NCI-H345 treated with DMSO at 0.1 percent for 48 hours (cell line): ENCODE results near the gene SNX22.
A peak's percentile ranks its signal among the peaks of the same experiment; 100 is the strongest.

Source experiments
- DNase-seq: peaks from one replicate; lab custom pipeline; 2025; ENCODE audit not compliant: unreplicated experiment; lab: John Stamatoyannopoulos, UW

SNX22 gene

DNA sequence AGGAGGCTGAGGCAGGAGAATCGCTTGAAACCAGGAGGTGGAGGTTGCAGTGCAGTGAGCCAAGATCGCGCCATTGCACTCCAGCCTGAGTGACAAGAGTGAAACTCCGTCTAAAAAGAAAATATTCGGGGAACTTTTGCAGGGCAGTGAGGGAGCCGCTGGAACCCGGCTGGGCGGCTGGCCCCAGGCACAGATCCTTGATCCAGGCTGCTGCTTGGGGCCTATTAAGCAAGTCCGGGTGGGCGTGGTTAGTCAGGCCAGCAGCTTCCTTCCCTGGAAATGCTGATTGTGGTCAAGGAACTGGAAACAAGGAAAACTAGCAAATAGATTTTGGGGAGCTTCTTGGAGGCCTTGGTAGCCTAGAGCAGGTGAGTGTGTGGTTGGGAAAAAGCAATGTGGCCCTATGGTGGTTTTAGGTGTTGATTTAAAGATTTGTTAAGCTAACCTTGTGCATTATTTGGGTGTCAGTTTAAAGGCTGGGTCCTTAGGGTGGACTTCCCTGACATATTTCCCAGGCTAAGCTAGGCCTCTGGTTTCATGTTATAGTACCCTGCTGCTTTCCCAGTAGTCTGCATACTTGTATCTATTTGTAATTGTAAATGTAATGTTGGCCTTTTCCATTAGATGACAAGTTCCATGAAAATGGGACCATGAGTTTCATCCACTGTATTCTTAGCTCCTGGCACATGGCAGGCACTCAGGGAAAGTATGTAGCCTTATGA is 17.7 kb upstream of the SNX22 start:
- no peak for DNase-seq

DNA sequence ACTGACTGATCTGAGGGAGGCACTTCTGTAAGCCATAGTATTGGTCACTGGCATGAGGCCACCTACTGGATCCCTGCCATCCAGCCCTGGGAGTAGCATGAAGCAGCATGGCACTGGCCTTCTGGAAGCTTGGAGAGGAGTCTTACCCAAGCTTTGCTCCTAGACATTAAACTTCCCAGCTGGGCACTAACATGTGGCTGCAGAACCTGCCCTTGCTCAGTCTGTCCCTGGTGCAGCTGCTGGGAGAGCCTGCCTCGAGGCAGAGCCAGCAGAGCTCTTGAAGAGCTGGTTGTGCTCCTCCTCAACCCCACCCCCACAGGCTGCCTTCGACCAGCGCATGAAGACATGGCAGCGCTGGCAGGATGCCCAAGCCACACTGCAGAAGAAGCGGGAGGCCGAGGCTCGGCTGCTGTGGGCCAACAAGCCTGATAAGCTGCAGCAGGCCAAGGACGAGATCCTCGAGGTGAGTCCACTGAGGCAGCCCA is 17.1 kb upstream of the SNX22 start:
- no peak for DNase-seq

DNA sequence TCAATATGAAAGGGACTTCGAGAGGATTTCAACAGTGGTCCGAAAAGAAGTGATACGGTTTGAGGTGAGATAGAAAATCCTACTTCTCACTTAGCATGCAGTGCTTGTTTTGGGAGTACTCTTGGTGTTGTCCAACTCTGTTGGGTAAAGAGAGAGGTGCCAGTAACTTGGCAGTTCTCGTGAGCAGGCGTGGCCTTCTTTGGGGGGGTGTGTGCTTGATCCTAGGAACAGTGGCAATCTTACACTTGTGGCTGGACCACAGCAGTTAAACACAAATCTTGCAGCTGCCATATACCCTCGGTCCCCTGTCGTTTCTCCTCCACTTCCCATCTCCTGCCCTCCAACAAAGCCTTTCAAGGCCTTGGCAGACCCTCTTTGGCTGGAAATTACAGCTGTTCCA is 15.2 kb upstream of the SNX22 start:
- no peak for DNase-seq

DNA sequence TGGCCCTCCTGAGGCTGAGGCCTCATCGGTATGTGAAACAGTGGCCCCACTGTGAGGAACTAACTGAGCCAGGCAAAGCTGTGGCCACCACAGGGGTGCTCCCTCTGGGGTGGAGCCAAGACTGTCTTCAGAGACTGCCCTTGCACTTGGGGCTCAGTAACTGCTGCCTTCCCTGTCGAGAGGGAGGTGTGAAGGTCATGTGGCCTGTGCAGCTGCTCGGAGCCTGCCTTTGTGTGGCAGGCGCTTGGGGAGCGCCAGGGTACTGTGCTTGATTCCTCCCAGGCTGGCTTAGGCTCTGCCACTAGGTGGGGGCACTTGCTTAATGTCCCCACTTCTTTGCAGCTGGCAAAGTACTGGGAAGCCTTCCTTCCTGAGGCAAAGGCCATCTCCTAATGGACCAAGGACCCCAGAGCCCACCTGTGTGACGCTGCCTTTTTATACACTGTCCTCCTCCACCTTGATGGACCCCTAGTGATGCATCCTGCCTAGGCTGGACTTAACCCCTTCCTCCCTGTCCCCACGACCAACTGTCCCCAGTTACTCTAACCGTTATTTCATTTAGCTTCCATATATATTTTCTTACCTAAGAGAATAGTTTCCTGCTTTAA is 14.2 kb upstream of the SNX22 start:
- DNase-seq: no peak

DNA sequence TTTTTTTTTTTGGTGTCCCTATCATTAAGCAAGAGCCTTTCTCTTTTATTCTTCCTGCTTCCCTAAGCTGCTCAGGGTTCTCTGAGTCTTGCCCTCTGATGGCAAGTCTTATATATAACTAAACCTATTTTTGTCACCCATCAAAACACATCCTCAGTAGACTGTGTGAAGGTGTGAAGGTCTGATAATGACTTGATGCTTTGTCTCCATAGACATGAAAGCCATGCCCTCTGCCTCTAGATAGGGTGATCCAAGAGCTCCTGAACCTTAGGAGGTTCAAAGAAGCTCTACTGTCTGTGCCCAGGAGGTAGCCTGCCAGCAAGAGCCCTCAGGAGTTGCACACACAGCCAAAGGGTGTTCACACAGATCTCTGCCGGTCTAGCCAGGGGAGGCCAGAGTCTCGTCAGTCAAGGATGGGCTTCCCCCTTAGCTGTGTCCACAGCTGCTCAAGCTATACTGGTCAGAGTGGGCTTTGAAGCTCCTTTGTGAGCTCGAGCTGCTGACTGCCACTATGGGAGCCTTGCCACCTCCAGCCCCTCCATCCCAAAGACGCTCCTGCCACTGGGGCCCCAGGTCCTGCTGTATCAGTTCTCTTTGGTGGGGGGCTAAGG is 13.1 kb upstream of the SNX22 start:
- no peak for DNase-seq

DNA sequence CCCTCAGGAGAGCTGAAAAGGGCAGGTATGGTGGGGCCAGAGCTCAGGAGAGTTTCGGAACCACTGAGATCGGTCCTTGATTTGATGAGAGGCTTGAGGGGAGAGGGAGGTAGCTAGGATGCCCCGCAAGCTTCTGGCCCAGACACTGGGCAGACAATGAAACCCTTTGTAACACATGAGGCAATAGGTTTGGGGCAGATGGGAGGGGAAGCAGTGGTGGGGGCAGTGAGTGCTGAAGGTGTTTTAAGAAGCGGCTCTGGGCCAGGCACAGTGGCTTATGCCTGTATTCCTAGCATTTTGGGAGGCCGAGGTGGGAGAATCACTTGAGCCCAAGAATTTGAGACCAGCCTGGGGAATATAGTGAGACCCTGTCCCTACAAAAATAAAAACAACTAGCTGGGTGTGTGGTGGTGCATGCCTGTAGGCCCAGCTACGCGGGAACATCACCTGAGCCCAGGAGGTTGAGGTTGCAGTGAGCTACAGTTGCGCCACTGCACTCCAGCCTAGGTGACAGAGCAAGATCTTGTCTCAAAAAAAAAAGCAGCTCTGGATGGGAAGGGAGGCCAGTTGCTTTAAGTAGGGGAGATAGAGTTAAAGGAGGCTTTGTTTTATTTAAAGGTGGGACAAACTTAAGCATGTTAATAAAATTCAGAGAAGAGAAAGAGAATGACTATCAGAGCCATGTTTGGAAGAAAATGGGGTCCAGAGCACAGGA is 9.6 kb upstream of the SNX22 start:
- no peak for DNase-seq

DNA sequence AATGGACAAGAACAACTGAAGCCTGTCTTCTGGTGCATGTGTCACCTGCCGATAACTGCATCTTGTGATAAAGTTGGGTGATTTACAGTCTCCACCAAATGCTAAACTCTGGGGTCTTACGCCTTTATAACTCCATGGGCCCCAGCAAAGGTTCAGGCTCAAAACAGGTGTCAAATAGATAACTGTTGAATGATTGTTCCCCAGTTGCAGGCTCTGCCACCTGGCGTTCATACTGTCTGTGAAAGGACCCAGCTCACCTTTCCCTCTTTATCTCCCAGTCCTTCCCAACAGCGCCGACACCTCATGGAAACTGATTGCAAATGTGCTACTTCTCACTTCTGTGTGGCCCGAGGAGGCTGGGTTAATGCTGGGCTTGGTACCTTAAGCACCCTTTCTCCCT is 8.3 kb upstream of the SNX22 start:
- DNase-seq: no peak

DNA sequence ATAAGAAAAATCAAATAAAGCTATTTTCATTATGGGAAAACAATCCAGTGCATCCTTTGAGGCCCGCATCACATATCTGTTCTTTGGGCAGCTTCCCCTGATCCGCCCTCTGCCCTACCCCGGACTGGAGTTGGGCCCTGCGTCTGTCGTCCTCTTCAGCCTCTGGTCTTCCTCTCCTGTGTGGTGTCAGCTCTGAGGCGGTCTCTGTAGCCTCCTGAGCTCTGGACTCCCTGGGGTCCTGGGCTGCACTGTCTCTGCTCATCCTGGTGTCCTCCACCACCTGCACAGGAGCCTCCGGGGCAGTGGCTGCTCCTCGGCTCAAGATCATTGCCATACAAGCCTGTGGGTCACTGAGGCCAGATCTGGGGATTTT is 7.4 kb upstream of the SNX22 start:
- DNase-seq: no peak

DNA sequence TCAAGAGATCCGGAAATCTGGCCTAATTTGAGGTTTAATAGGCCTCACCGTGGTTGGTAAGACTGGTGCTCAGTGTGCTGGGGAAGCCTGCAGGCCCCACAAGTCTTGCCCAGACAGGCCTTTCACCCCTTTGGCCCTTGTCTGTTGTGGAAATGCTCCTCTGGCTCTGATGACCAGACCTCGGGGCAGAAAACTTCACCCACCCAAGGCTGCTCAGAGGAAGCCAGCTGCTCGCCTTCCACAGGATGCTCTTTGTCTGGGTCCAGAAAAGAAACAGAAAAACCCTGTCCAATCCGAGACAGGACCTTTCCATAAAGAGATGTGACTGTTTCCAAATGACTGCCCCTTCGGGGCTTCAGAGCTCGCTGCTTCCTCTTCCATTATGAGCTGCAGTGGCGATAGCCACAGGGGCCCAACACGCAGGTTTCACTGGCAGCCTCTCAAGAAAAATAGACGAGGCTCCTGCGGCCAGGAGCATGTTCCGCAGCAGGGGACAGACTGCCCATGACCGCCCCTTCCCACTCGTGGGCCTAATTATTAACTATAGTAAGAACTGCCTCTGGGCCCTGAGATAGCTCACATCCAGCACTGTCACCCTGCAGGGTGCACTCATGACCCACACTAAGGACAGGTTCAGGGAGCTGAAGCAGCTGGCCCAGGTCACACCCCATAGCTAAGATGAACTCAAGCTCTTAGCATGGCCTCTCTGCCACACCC is 6.8 kb upstream of the SNX22 start:
- no peak for DNase-seq

DNA sequence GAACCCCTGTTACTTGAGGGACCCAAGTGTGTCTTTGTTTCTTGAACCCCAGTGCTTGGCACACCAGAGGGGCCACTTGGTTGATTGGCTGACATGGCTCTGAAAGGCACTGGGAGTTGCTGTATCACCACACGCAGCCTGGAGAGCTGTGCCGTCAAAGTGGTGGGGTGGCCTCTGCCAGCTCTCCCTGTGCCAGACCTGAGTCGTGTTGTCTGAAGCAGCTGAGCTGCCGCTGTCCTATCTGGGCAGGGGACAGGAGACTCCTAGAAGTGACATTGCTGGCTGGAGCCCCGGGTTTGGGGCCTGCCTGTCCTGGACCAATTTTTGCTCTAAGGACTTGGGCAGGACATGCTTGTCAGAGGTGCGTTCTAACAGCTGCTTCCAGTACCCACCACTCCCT is 5.5 kb upstream of the SNX22 start:
- no peak for DNase-seq

DNA sequence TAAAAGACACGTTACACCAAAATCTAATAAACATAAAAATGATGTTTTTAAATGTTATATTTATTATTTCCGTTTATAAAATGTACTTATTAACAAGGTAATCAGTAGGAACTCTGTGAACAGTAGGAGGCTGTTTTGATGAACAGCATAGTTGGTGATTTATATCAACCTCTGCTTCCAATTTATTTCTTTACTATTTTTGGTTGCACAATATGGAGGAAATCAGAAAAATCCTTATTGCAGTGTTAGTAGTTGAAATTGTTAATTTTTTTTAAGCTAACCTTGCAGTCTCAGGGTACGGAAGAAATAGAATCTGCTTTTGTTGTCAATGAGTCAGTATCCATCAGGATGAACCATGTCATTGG is 5.0 kb upstream of the SNX22 start:
- DNase-seq: no peak

DNA sequence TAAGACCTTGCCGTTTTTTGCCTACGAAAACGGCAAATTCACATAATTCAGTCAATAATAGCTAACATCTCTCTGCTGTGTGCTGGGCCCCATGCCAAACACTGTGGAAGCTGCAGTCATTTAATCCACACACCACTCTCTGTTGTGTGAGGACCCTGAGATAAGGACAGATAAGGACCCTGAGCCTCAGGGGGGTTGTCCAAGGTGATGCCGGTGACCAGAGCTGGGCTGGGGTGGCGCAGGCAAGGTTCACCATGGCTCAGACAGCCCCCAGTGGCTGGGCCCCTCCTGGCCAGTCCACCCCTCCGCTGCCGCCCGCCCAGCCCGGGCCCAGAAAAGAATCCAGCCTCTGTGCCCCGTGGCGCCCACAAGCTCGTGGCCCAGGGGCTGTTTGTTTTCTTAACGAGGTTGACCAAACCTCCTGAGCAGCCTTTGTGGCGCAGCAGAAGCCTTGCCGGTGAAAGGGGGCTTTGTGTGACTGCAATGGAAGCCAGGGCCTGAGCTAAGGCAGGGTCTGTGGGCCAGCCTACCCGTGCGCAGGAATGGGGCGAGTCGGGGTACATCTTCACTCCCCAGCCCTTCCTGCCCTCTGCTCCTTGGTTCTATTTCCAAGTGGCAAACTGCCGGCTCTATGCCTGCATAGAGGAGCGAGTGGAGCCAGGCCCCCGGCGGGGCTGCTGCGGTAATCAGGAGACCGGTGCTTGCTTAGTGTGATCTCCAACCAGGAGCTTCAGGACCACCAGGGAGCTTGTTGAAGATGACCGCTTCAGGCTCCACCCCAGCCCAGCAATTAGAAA is 4.4 kb upstream of the SNX22 start:
- no peak for DNase-seq

DNA sequence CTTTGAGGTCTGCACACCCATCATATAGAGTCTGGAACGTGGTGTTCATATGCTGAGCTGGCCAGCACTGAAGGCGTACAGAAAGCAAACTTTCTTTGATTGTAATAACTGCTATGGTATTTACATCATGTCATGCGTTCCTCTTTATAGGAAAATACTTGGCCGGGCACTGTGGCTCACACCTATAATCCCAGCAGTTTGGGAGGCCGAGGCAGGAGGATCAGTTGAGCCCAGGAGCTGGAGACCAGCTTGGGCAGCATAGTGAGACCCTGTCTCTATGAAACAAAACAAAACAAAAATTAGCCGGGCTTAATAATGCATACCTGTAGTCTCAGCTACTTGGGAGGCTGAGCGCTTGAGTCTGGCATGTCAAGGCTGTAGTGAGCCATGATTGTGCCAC is 3.4 kb upstream of the SNX22 start:
- DNase-seq: no peak

DNA sequence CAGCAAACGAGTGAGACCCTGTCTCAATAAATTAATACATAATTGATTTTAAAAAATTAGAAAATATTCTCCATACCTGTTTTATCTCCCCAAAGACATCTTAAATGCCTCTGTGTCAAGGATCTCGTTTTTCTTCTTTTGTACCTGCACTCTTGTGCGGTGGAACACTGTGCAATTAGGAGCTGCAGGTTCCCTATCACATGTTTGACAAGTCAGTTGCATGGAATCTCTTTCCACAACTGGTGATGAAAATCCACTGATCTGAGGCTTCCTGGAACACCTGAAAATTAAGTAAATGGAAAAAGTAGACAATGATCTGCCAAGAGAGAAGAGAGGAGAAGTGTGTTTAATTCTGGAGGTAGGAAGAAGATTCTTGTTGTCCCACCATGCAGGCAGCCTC is 3.0 kb upstream of the SNX22 start:
- DNase-seq: no peak

DNA sequence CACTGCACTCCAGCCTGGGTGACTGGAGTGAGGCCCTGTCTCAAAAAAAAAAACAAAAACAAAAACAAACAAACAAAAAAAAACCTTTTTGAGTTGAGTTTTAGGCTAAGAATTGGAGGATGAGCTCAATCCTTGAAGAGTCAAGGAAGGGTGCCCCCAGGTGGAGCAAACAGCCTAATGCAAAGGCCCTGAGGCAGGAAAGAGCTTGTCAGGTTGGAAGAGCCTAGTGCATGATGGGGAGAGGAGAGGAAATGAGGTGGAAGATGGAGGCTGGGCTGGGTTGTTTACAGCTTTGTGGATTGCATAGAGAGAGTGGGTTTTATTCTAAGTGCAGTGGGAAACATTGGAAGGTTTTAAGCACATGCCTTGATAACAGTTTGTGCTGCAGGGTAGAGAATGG is 2.1 kb upstream of the SNX22 start:
- no peak for DNase-seq

DNA sequence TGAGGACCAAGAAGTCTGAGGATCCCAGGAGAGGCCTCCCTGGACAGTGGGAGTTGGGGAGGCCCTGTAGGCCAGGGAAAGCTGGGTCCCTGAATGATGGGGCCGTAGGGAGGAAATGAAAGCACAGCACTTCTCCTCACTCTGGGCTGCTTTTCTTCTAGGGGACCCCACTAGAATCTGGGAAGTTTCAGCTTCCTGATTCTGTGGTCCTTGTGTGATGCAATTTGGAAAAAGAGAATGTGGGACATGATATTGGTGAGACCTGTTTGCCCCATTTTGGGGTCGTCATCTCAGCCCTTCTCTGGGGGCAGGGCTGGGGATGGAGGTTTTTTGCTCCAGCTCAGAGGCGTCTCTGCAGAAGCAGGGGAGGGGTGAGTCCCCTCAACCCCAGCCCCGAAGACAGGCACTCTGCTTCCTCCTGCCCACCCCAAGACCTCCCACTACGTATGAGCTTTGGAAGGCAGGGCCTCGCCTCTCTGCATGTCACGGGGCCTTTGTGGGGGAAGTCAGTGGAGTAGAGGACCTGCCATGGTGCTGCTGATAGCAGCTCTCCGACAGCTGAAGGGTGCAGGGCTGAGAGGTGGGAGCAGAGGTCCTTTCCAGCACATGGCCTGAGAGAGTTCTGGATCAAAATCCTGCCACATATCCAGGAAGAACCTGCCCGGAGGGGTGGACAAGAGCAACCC is 1.5 kb upstream of the SNX22 start:
- no peak for DNase-seq

DNA sequence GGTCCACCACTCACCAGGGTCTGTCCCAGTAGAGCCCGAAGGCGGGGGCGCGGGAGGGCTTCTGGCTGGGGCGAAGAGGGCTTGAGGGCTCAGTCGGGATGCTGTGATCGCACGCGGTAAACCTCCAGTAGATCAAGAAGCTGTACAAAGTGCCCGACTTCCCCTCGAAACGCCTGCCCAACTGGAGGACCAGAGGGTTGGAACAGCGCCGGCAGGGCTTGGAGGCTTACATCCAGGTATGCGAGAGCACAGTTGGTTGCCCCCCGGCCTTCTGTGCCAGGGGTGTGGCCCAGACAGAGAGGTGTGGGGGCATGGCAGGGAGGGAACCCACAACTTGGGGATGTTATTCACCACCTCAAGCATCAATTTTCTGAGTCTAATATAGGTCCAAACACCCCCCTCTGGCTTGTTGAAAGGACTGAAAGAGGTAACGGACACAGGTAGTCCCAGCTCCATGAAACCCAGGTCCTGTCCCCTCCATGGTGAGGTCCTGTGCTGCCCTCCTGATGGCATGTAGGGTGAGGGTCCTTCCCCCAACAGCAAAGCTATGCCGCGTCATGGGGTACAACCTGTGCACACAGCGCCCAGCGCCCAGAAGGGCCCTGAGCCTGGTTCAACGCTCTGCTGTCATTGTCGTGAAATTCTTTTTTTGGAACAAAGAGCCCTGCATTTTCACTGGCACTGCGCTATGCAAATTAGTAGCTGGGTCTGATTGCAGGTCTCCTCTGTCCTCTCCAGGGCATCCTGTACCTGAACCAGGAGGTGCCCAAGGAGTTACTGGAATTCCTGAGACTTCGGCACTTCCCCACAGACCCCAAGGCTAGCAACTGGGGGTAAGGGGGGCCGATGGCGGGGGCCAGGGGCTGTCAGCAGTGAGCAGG is 1.2 kb downstream of the SNX22 start:
- DNase-seq: peak; percentile 1

DNA sequence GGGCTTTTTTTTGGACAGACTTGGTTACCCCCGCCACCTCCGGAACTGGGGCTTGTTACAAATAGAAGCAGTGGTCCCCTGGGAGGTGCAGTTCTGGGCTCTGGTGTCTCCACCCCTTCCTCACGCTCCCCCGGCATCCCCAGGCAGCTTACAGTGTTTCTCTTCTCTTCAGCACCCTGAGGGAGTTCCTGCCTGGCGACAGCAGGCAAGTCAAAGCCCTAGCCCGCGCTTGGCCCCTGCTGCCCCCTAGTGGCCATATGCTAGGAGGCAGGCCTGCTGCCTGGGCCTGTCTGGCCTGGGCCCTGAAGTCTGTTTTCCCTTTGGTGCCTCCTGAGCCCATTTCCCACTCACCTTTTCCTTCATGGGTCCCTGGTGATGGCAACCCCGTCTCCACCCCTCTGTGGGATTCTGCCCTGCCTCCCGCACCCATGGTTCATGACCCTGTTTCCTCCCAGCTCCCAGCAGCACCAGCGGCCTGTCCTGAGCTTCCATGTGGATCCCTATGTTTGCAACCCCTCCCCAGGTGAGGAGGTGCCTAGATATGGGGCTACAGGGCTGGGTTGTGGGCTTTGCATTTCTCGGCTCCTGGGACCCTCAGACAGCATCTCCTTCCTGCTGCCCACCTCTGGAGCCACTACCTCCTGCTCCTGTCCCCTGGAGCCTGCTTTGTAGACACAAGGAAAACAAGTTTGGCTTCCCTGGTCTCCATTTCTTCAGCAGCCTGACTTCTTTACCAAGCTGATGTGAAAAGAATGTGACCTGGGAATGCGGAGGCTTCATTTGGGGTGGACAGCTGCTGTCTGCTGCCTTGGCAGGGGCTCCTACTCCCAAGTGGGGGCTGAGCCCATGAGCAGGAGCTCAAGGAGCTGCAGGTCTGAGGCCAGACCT is 2.2 kb downstream of the SNX22 start:
- peak; percentile 66 for DNase-seq
